Measurements from ENCODE around the gene USP6NL.

Gene USP6NL

GRCh38 chr10:11602919-11603523, 8.4 kb downstream of the USP6NL start:
- FAIRE-seq (peak; percentile 98), DNase-seq (ENCODE audit: insufficient read length) (no peak)
- TF ChIP-seq POLR2A (IDR thresholded peaks at IDR 0.05; ENCODE audit: low read depth, low read length) (no peak), POLR2AphosphoS5 (IDR thresholded peaks at IDR 0.05; ENCODE audit: low read depth, low read length) (no peak), TAF1 (IDR thresholded peaks at IDR 0.05; ENCODE audit: borderline replicate concordance, low read depth, low read length) (no peak)

GRCh38 chr10:11602358-11602757, 9.1 kb downstream of the USP6NL start:
- no peak for FAIRE-seq
- DNase-seq (ENCODE audit: insufficient read length), result no peak
- TF ChIP-seq POLR2AphosphoS5 (IDR thresholded peaks at IDR 0.05; ENCODE audit: low read depth, low read length) (no peak), POLR2A (IDR thresholded peaks at IDR 0.05; ENCODE audit: low read depth, low read length) (no peak)

DNA sequence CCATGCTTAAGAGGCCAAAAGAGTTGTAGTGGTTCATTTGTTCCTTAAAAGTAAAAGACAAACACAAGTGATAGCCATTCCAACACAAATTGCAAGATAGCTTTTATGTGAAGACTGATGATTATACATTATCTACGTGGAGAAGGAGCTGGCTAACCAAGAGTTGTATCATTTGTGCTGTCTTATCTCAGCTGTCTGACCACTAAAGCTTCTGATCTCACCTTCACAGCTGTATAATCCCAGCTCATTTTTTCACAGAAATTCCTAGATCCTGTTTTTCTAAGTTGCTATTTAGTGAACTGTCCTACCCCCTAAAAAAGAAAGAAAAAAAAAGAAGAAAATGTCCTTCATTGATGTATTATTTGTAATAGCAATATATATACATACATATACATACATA, 9.8 kb downstream of the USP6NL start:
- peak; percentile 66 for FAIRE-seq
- TF ChIP-seq TAF1 (IDR thresholded peaks at IDR 0.05; ENCODE audit: borderline replicate concordance, low read depth, low read length) (no peak), POLR2AphosphoS5 (IDR thresholded peaks at IDR 0.05; ENCODE audit: low read depth, low read length) (no peak), POLR2A (IDR thresholded peaks at IDR 0.05; ENCODE audit: low read depth, low read length) (no peak)
- DNase-seq (ENCODE audit: insufficient read length), result no peak

- peak; percentile 86 for FAIRE-seq
- TF ChIP-seq POLR2A (IDR thresholded peaks at IDR 0.05; ENCODE audit: low read depth, low read length), result no peak
- no peak for TF ChIP-seq POLR2AphosphoS5 (IDR thresholded peaks at IDR 0.05; ENCODE audit: low read depth, low read length)
- no peak for TF ChIP-seq TAF1 (IDR thresholded peaks at IDR 0.05; ENCODE audit: borderline replicate concordance, low read depth, low read length)
Observed at GRCh38 chr10:11600280-11600679, 11.2 kb downstream of the USP6NL start.

DNA sequence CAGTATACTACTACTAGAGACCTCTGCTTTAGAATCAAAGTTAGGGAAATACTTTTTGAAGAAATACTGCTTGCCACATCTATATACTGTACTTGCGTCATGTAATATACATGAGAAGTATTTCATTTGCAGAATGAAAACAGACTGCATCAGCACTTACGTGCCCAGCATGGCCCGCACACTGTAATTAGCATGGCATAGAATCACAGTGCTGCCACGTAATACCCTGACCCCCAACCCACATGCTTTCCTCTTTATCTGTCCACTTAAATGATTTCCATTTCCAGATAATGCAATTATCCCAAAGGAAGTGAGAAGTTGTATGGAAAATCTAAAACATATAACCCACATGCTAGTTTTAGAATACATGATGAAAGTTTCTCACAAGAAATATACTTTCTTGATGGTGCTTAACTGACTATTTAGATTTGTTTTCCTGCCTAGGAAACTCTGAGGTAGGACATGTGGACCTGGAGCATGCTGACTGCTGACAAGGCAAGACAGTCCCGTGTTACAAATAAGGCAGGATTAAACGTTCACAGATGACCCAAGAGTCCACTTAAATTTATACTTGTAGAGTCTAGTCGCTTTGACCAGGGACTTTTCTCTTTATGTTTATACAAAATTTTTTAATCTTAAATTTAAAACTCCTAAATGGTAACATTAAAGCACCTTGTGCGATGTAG, 12.6 kb downstream of the USP6NL start:
- DNase-seq (ENCODE audit: insufficient read length) (no peak), FAIRE-seq (peak; percentile 85)

More at GRCh38 chr10:11600280-11600679, 11.2 kb downstream of the USP6NL start:
- no peak for DNase-seq (ENCODE audit: insufficient read length)

DNA sequence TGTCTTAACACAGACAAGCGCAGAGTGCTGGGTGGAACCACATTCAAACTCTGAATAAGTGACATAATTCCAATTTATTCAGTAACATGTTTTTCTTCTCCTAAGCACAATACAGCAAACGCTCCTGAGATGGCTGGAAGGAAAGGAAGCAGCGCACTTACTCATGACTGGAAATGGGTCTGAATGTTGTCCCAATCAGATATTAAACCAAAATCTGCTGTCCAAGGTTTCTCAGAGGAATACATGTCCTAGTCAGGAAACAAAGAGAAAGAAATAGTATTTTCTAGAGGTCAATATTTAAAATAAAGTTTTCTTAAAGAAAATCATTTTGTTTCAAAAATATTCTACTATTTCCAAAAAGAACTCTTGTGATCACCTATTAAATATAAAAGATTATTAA, 14.0 kb downstream of the USP6NL start:
- DNase-seq (ENCODE audit: insufficient read length), result no peak
- no peak for FAIRE-seq
- TF ChIP-seq POLR2A (IDR thresholded peaks at IDR 0.05; ENCODE audit: low read depth, low read length) (no peak), TAF1 (IDR thresholded peaks at IDR 0.05; ENCODE audit: borderline replicate concordance, low read depth, low read length) (no peak), POLR2AphosphoS5 (IDR thresholded peaks at IDR 0.05; ENCODE audit: low read depth, low read length) (no peak)

More for the DNA sequence above, 12.6 kb downstream of the USP6NL start:
- TF ChIP-seq POLR2A (IDR thresholded peaks at IDR 0.05; ENCODE audit: low read depth, low read length) (no peak), POLR2AphosphoS5 (IDR thresholded peaks at IDR 0.05; ENCODE audit: low read depth, low read length) (no peak), TAF1 (IDR thresholded peaks at IDR 0.05; ENCODE audit: borderline replicate concordance, low read depth, low read length) (no peak)

GRCh38 chr10:11595395-11595692, 16.1 kb downstream of the USP6NL start:
- DNase-seq (ENCODE audit: insufficient read length), result no peak
- TF ChIP-seq POLR2A (IDR thresholded peaks at IDR 0.05; ENCODE audit: low read depth, low read length) (no peak), POLR2AphosphoS5 (IDR thresholded peaks at IDR 0.05; ENCODE audit: low read depth, low read length) (no peak), TAF1 (IDR thresholded peaks at IDR 0.05; ENCODE audit: borderline replicate concordance, low read depth, low read length) (no peak)
- FAIRE-seq, result no peak

GRCh38 chr10:11594589-11595394, 16.7 kb downstream of the USP6NL start:
- DNase-seq (ENCODE audit: insufficient read length) (no peak), FAIRE-seq (peak; percentile 86)
- TF ChIP-seq TAF1 (IDR thresholded peaks at IDR 0.05; ENCODE audit: borderline replicate concordance, low read depth, low read length), result no peak
- TF ChIP-seq POLR2A (IDR thresholded peaks at IDR 0.05; ENCODE audit: low read depth, low read length), result no peak

DNA sequence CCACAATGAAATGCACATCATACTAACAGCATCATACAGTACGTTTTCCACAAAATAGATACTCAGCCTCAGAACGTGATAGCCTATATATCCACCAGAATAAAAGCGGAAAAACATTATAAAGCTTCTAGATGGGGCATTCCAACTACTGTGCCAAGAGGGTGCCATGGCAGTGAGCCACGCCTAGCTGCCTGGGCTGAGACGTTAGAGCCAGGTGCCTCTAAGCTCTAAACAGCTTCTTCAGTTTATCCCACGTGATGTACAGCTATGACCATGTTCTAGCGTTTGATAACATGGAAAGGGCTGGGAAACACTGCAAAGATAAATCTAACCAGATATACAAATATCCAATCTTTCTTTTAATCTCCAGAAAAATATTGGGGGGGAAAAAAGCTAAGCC, 17.8 kb downstream of the USP6NL start:
- FAIRE-seq (no peak), DNase-seq (ENCODE audit: insufficient read length) (no peak)
- TF ChIP-seq POLR2AphosphoS5 (IDR thresholded peaks at IDR 0.05; ENCODE audit: low read depth, low read length) (no peak), POLR2A (IDR thresholded peaks at IDR 0.05; ENCODE audit: low read depth, low read length) (no peak), TAF1 (IDR thresholded peaks at IDR 0.05; ENCODE audit: borderline replicate concordance, low read depth, low read length) (no peak)

GRCh38 chr10:11589738-11590137, 21.7 kb downstream of the USP6NL start:
- no peak for TF ChIP-seq POLR2A (IDR thresholded peaks at IDR 0.05; ENCODE audit: low read depth, low read length)
- TF ChIP-seq POLR2AphosphoS5 (IDR thresholded peaks at IDR 0.05; ENCODE audit: low read depth, low read length), result no peak
- TF ChIP-seq TAF1 (IDR thresholded peaks at IDR 0.05; ENCODE audit: borderline replicate concordance, low read depth, low read length), result no peak
- DNase-seq (ENCODE audit: insufficient read length) (no peak), FAIRE-seq (no peak)

DNA sequence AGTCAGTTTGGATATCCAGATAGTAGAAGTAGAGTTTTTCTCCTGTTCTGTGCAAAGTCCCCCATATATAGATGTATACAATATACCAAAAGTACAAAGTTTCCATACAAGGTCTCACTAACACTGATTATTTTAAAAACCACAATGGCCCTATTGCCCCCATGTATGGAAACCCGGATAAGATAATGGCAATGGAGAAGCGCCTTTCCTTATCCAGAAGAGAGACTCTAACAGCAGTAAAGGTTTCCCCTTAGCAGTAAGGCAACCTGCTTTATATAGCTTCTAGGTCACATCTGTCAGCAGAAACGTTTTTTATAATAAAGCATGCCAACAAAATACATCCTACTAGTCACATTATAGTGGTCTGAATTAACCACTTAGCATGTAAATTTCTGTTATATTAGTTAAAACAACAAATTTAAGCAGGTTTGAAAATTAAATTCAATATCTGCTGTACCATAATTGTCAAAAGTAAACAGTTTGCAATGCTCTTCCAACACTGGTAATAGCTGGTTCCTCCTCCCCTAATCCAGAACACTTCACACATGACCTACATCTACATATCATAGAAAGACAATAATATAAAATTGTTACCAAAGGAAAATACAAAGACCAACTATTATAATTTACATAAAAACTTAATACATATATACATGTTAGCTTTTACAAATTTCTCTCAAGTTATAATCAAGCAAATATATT, 22.4 kb downstream of the USP6NL start:
- DNase-seq (ENCODE audit: insufficient read length) (no peak), FAIRE-seq (no peak)
- TF ChIP-seq POLR2A (IDR thresholded peaks at IDR 0.05; ENCODE audit: low read depth, low read length) (no peak), POLR2AphosphoS5 (IDR thresholded peaks at IDR 0.05; ENCODE audit: low read depth, low read length) (no peak), TAF1 (IDR thresholded peaks at IDR 0.05; ENCODE audit: borderline replicate concordance, low read depth, low read length) (no peak)

Measured in GM12892 (cell line).